Breast epithelium (tissue), 4 donors: ENCODE data around the gene MINDY2. TPM values are rescaled to one million over a fixed set of nuclear protein-coding genes. Genes with fewer than 3 reads are reported as not detected.
"Not testable (repeated sequence)": the region's sequence is repeated elsewhere in the genome, so short reads cannot be mapped to it uniquely, and the experiment has no call there.

Experiments used
- DNase-seq, 2 donors: peaks; one replicate each; pipeline ENCODE4 v3.0.0-alpha.2; 2019; ENCODE audit warnings: low spot score in 2 of 2
- H3K27ac ChIP-seq, 2 donors: fragments of 200-600 bp; sonication (generic) in 1 of 2; one replicate each; pipeline ENCODE4 v1.5.1; 2016 to 2019; ENCODE audit warnings: mild to moderate bottlenecking in 1 of 2
- H3K27me3 ChIP-seq, 2 donors: fragments of 200-600 bp; sonication (generic) in 1 of 2; one replicate each; pipeline versions ENCODE4 v1.5.1 to v1.6.0; 2017 to 2019; ENCODE audit warnings: control low read depth in 1 of 2, mild to moderate bottlenecking in 1 of 2
- H3K36me3 ChIP-seq: fragments of 200-600 bp; one replicate; pipeline ENCODE4 v1.5.1; 2019
- H3K4me1 ChIP-seq, 2 donors: fragments of 200-600 bp; sonication (generic); one replicate each; pipeline ENCODE4 v1.5.1; 2016 to 2019; ENCODE audit warnings: control low read depth in 1 of 2
- H3K4me3 ChIP-seq, 3 donors: fragments of 200-600 bp; sonication (generic); 1 replicate in 2 of 3; 2 replicates in 1 of 3; pipeline ENCODE4 v1.5.1; 2016 to 2019; ENCODE audit warnings: mild to moderate bottlenecking in 3 of 3, moderate library complexity in 2 of 3
- H3K9me3 ChIP-seq, 2 donors: fragments of 200-600 bp; sonication (generic) in 1 of 2; one replicate each; pipeline ENCODE4 v1.5.1; 2016 to 2019; ENCODE audit warnings: control low read depth in 1 of 2
- CTCF ChIP-seq, 3 donors: fragments of 450-650 bp; IDR thresholded peaks; one replicate each; pipeline ENCODE4 v1.5.1; 2016 to 2017; ENCODE audit warnings: antibody characterized with exemption in 3 of 3, mild to moderate bottlenecking in 3 of 3, moderate library complexity in 3 of 3
- POLR2A ChIP-seq: fragments of 450-650 bp; IDR thresholded peaks from one replicate; pipeline ENCODE4 v1.6.1; 2016; ENCODE audit warnings: antibody characterized with exemption, mild to moderate bottlenecking, moderate library complexity
- POLR2AphosphoS5 ChIP-seq, 3 donors: sonication (generic); formaldehyde crosslinking; IDR thresholded peaks; one replicate each; pipeline ENCODE4 v1.6.1; 2017; ENCODE audit warnings: antibody characterized with exemption in 3 of 3
- intact Hi-C: fragments of 100-400 bp; cut with DNase I; formaldehyde crosslinking; loops from one replicate; pipeline ENCODE4 v1.15.1; 2023; ENCODE audit warnings: low total_unique reads
- total RNA-seq, 3 donors: library from RNA; depleted of rRNA; stranded (reverse); fragments of >200 nt; gene quantifications; one replicate each; pipeline ENCODE4 v1.1.0, GENCODE V29; 2016

The MINDY2 gene
- total RNA-seq, 3 donors from 2014 or later = 11.8 to 22.5 (median 17.7) TPM

GRCh38 chr15:58875343-58875742, 104.2 kb downstream of the MINDY2 start:
- no peak for TF ChIP-seq POLR2A
- TF ChIP-seq CTCF (IDR thresholded peaks at IDR 0.05) = no peak
- TF ChIP-seq POLR2AphosphoS5 (IDR thresholded peaks at IDR 0.05) = no peak
- intact Hi-C loops = no loop called here
- no peaks in the 10 kb centered on the region for H3K9me3 ChIP-seq
- no peaks in the 10 kb centered on the region for H3K27me3 ChIP-seq
- DNase-seq = no peak
- H3K27ac ChIP-seq = no peak overlapping the region
- H3K4me3 ChIP-seq = no peak overlapping the region
- H3K36me3 ChIP-seq = no peaks in the 10 kb centered on the region
- no peaks in the 10 kb centered on the region for H3K4me1 ChIP-seq

- no peak overlapping the region for H3K27ac ChIP-seq
- H3K4me1 ChIP-seq = no peaks in the 10 kb centered on the region
- intact Hi-C loops = no loop called here
- no peaks in the 10 kb centered on the region for H3K9me3 ChIP-seq
- no peak for TF ChIP-seq POLR2AphosphoS5 (IDR thresholded peaks at IDR 0.05)
- TF ChIP-seq CTCF (IDR thresholded peaks at IDR 0.05) = no peak
- no peak overlapping the region for H3K4me3 ChIP-seq
- H3K27me3 ChIP-seq = no peaks in the 10 kb centered on the region
- DNase-seq = no peak
- H3K36me3 ChIP-seq = no peaks in the 10 kb centered on the region
Observed at GRCh38 chr15:58876306-58877106, 105.4 kb downstream of the MINDY2 start.

GRCh38 chr15:58877999-58878825, 107.1 kb downstream of the MINDY2 start:
- H3K36me3 ChIP-seq = peaks cover 9% of the 10 kb centered on the region
- TF ChIP-seq POLR2A (no peak), POLR2AphosphoS5 (IDR thresholded peaks at IDR 0.05) (no peak), CTCF (IDR thresholded peaks at IDR 0.05) (no peak)
- no peak overlapping the region for H3K27ac ChIP-seq
- H3K9me3 ChIP-seq = no peaks in the 10 kb centered on the region
- no peaks in the 10 kb centered on the region for H3K4me1 ChIP-seq
- no peak overlapping the region for H3K4me3 ChIP-seq
- no peaks in the 10 kb centered on the region for H3K27me3 ChIP-seq
- intact Hi-C loops = no loop called here
- no peak for DNase-seq

GRCh38 chr15:58880320-58880719, 109.2 kb downstream of the MINDY2 start:
- peaks cover 13% of the 10 kb centered on the region for H3K36me3 ChIP-seq
- TF ChIP-seq CTCF (IDR thresholded peaks at IDR 0.05) = no peak
- no peak for TF ChIP-seq POLR2AphosphoS5 (IDR thresholded peaks at IDR 0.05)
- TF ChIP-seq POLR2A = no peak
- DNase-seq = no peak
- H3K9me3 ChIP-seq = no peaks in the 10 kb centered on the region
- H3K27ac ChIP-seq = no peak overlapping the region
- no peaks in the 10 kb centered on the region for H3K4me1 ChIP-seq
- no peaks in the 10 kb centered on the region for H3K27me3 ChIP-seq
- intact Hi-C loops = no loop called here
- no peak overlapping the region for H3K4me3 ChIP-seq

GRCh38 chr15:58882243-58882642, 111.1 kb downstream of the MINDY2 start:
- H3K4me3 ChIP-seq = no peak overlapping the region
- H3K36me3 ChIP-seq = peaks cover 18% of the 10 kb centered on the region
- intact Hi-C loops = no loop called here
- no peak for DNase-seq
- H3K9me3 ChIP-seq = no peaks in the 10 kb centered on the region
- TF ChIP-seq POLR2AphosphoS5 (IDR thresholded peaks at IDR 0.05) (no peak), POLR2A (no peak), CTCF (IDR thresholded peaks at IDR 0.05) (no peak)
- no peak overlapping the region for H3K27ac ChIP-seq
- H3K27me3 ChIP-seq = no peaks in the 10 kb centered on the region
- no peaks in the 10 kb centered on the region for H3K4me1 ChIP-seq

- H3K9me3 ChIP-seq, H3K27ac ChIP-seq, H3K27me3 ChIP-seq, DNase-seq, intact Hi-C loops, H3K4me1 ChIP-seq, H3K4me3 ChIP-seq: not testable (repeated sequence)
- peaks cover 25% of the 10 kb centered on the region for H3K36me3 ChIP-seq
Observed at GRCh38 chr15:58883926-58884325, 112.8 kb downstream of the MINDY2 start.
